ENCODE results near the gene CHMP2A.

- TF ChIP-seq REST (IDR thresholded peaks at IDR 0.05; ENCODE audit: insufficient read depth in 1 of 2, low read depth in 2 of 2, low read length in 2 of 2) = no peak
- no peak for TF ChIP-seq SIN3A (IDR thresholded peaks at IDR 0.05; ENCODE audit: borderline replicate concordance, insufficient read depth, low read length)
- no peak for TF ChIP-seq POLR2AphosphoS5 (IDR thresholded peaks at IDR 0.05; ENCODE audit: low read depth, low read length)
Measured at GRCh38 chr19:58561373-58562121, 6.6 kb upstream of the CHMP2A start.

Measured in PFSK-1 (cell line).